HepG2 (cell line): Measurements from ENCODE around the gene PLXNB2. TPM values are rescaled to one million over a fixed set of nuclear protein-coding genes. Genes with fewer than 3 reads are reported as not detected.
A peak's percentile ranks its signal among the peaks of the same experiment; 100 is the strongest.

Source experiments
- BCL3 ChIP-seq: sonication (generic); formaldehyde crosslinking; IDR thresholded peaks from 2 replicates; pipeline ENCODE4 v1.5.1; 2020; ENCODE audit warnings: mild to moderate bottlenecking, missing genetic modification reagents, moderate library complexity
- HNRNPK ChIP-seq: fragments of 200-400 bp; formaldehyde crosslinking; IDR thresholded peaks from 2 replicates; pipeline ENCODE4 v1.6.1; 2018; ENCODE audit warnings: low read length, low read depth, moderate library complexity, mild to moderate bottlenecking; ENCODE audit not compliant: poor library complexity, severe bottlenecking
- PATZ1 ChIP-seq: sonication (generic); formaldehyde crosslinking; IDR thresholded peaks from 2 replicates; pipeline ENCODE4 v1.4.0; 2020; ENCODE audit warnings: missing genetic modification reagents
- PCBP1 ChIP-seq: fragments of 200-400 bp; formaldehyde crosslinking; IDR thresholded peaks from 2 replicates; pipeline ENCODE4 v1.6.1; 2017; ENCODE audit warnings: mild to moderate bottlenecking, low read depth, low read length, borderline replicate concordance
- PRPF4 ChIP-seq: fragments of 200-400 bp; formaldehyde crosslinking; IDR thresholded peaks from 2 replicates; pipeline ENCODE4 v1.6.1; 2016; ENCODE audit warnings: low read length, low read depth; ENCODE audit not compliant: poor library complexity, severe bottlenecking
- SMC3 ChIP-seq: IDR thresholded peaks from 2 replicates; pipeline ENCODE4 v1.6.1; 2011; ENCODE audit warnings: low read length, improper control_type of control experiment
- SNAPC5 ChIP-seq: sonication (generic); formaldehyde crosslinking; IDR thresholded peaks from 2 replicates; pipeline ENCODE4 v1.8.1; 2023; ENCODE audit warnings: mild to moderate bottlenecking, missing genetic modification reagents, borderline replicate concordance
- SOX6 ChIP-seq, 2 experiments: fragments of 450-650 bp in 1 of 2; sonication (generic) in 1 of 2; formaldehyde crosslinking in 1 of 2; IDR thresholded peaks; 2 replicates each; pipeline versions ENCODE4 v1.4.0 to v1.6.1; 2017 to 2020; ENCODE audit warnings: antibody characterized with exemption in 1 of 2, mild to moderate bottlenecking in 1 of 2, missing genetic modification reagents in 1 of 2
- ZBTB33 ChIP-seq: sonication (generic); formaldehyde crosslinking; IDR thresholded peaks from 2 replicates; pipeline ENCODE4 v1.4.0; 2020; ENCODE audit warnings: missing genetic modification reagents
- ZBTB38 ChIP-seq: sonication (generic); formaldehyde crosslinking; IDR thresholded peaks from 2 replicates; pipeline ENCODE4 v1.5.1; 2020; ENCODE audit warnings: mild to moderate bottlenecking, missing genetic modification reagents
- ZBTB4 ChIP-seq: sonication (generic); formaldehyde crosslinking; IDR thresholded peaks from 2 replicates; pipeline ENCODE4 v1.4.0; 2020; ENCODE audit warnings: missing genetic modification reagents, mild to moderate bottlenecking, borderline replicate concordance
- ZNF280B ChIP-seq: sonication (generic); formaldehyde crosslinking; IDR thresholded peaks from 2 replicates; pipeline ENCODE4 v1.5.0; 2020; ENCODE audit warnings: missing genetic modification reagents, mild to moderate bottlenecking, borderline replicate concordance
- ZNF335 ChIP-seq: sonication (generic); formaldehyde crosslinking; IDR thresholded peaks from 2 replicates; pipeline ENCODE4 v1.4.0; 2020; ENCODE audit warnings: missing genetic modification reagents
- ZNF354B ChIP-seq: sonication (generic); formaldehyde crosslinking; IDR thresholded peaks from 2 replicates; pipeline ENCODE4 v1.8.0; 2022; ENCODE audit warnings: mild to moderate bottlenecking, missing genetic modification reagents
- polyA plus RNA-seq, 8 experiments: library from polyadenylated mRNA; depleted of rRNA in 3 of 8; stranded (reverse) in 7 of 8; unstranded in 1 of 8; fragments of >200 nt; fragmentation: Illumina TruSeq in 4 of 8; extraction: Trizol in 4 of 8; gene quantifications; 2 replicates each; pipeline versions ENCODE4 v1.2.1 to v1.2.3, GENCODE V29; 2011 to 2016; ENCODE audit warnings: low read depth in 4 of 8, missing spikeins in 1 of 8, mixed read lengths in 1 of 8; ENCODE audit not compliant: insufficient read depth in 1 of 8
- total RNA-seq, 5 experiments: library from RNA; depleted of rRNA; stranded (reverse); fragments of >200 nt; fragmentation: Illumina TruSeq; extraction: Trizol; gene quantifications; 2 replicates each; pipeline ENCODE4 v1.2.3, GENCODE V29; 2016; ENCODE audit warnings: low read depth in 1 of 5

The PLXNB2 gene
- total and polyA plus RNA-seq, 2 of the 13 experiments (the other 11 are each of a cell fraction or from before 2014, with no cell fraction given): 32.6 to 68.9 TPM

GRCh38 chr22:50274311-50274710 lies 33.1 kb downstream of the PLXNB2 start (continued):
- TF ChIP-seq ZBTB4 (CRISPR knock-in tag): 0 out of 2 replicates have a peak, but pooled peaks have one; percentile 76
- TF ChIP-seq PCBP1: peak; percentile 94
- no peak for TF ChIP-seq ZNF335 (CRISPR knock-in tag)
- TF ChIP-seq BCL3 (CRISPR knock-in tag): no peak
- TF ChIP-seq PRPF4: peak; percentile 43
- TF ChIP-seq SMC3: peak; percentile 37; the same call in 1 of the 2 replicates
- TF ChIP-seq SOX6 (IDR thresholded peaks at IDR 0.05): no peak
- no peak for TF ChIP-seq SOX6 (CRISPR knock-in tag; IDR thresholded peaks at IDR 0.05)
- no peak for TF ChIP-seq ZNF354B
- peak; percentile 95 for TF ChIP-seq ZBTB38
- no peak for TF ChIP-seq SNAPC5 (CRISPR knock-in tag)
- peak; percentile 32; the same call in 1 of the 2 replicates for TF ChIP-seq PATZ1
- TF ChIP-seq ZNF280B (CRISPR knock-in tag): no peak
- peak; percentile 74 for TF ChIP-seq HNRNPK
- peak; percentile 99 for TF ChIP-seq ZBTB33 (CRISPR knock-in tag)
